Stimulated activated CD8-positive, alpha-beta memory T cell treated with anti-CD3 and anti-CD28 coated beads, Interleukin-2, amount 100 ng/mL, for 1 hour (primary cell): ENCODE data around the gene SLC7A7.
A peak's percentile ranks its signal among the peaks of the same experiment; 100 is the strongest.
"Not testable (repeated sequence)": the region's sequence is repeated elsewhere in the genome, so short reads cannot be mapped to it uniquely, and the experiment has no call there.

Experiments
- DNase-seq, 2 donors: peaks; one replicate each; pipeline ENCODE4 v3.0.0-alpha.2; 2020; ENCODE audit warnings: low read depth in 2 of 2

SLC7A7 gene

GRCh38 chr14:22843123-22843925 lies 28.1 kb upstream of the SLC7A7 start:
- no peak for DNase-seq

- DNase-seq = no peak
Measured at GRCh38 chr14:22842211-22843122, 27.2 kb upstream of the SLC7A7 start.

GRCh38 chr14:22841769-22842168 lies 26.5 kb upstream of the SLC7A7 start:
- no peak for DNase-seq

GRCh38 chr14:22841311-22841710 lies 26.1 kb upstream of the SLC7A7 start:
- DNase-seq = no peak

GRCh38 chr14:22839159-22839779 lies 24.0 kb upstream of the SLC7A7 start:
- DNase-seq = no peak

- DNase-seq = no peak
Measured at GRCh38 chr14:22838631-22839041, 23.4 kb upstream of the SLC7A7 start.

- DNase-seq = no peak
Measured at GRCh38 chr14:22837750-22838538, 22.7 kb upstream of the SLC7A7 start.

- no peak for DNase-seq
Measured at GRCh38 chr14:22837114-22837749, 22.0 kb upstream of the SLC7A7 start.

GRCh38 chr14:22836301-22837113 lies 21.3 kb upstream of the SLC7A7 start, which contains the start of gene MMP14:
TSS of gene MMP14 (plus strand) at chr14:22836585. CDS start at chr14:22836818, 233 bp downstream.
- DNase-seq = no peak

GRCh38 chr14:22835505-22835904 lies 20.3 kb upstream of the SLC7A7 start:
- DNase-seq = no peak

GRCh38 chr14:22830443-22831010 lies 15.3 kb upstream of the SLC7A7 start:
- no peak for DNase-seq

- DNase-seq = peak; percentile 77 to 83
Measured at GRCh38 chr14:22829661-22830442, 14.6 kb upstream of the SLC7A7 start, which contains the start of gene MRPL52. TSS of gene MRPL52 (plus strand) at chr14:22829887. CDS start at chr14:22829913, 26 bp downstream.

- DNase-seq = not testable (repeated sequence)
Measured at GRCh38 chr14:22829076-22829660, 13.9 kb upstream of the SLC7A7 start.

GRCh38 chr14:22824711-22825359 lies 9.6 kb upstream of the SLC7A7 start:
- no peak for DNase-seq

GRCh38 chr14:22822571-22823098 lies 7.4 kb upstream of the SLC7A7 start:
- DNase-seq = peak; percentile 37 to 57

- no peak for DNase-seq
Measured at GRCh38 chr14:22822016-22822570, 6.9 kb upstream of the SLC7A7 start.
